Measurements from ENCODE around the gene TFB2M.

The TFB2M gene

GRCh38 chr1:246595146-246595545 is 29.1 kb upstream of the TFB2M start:
- no peak overlapping the region for H3K4me3 ChIP-seq (ENCODE audit: low read depth in 1 of 2, low read length in 2 of 2)
- DNase-seq (no peak), ATAC-seq (ENCODE audit: insufficient read depth, low read depth) (no peak)
- H3K27ac ChIP-seq (ENCODE audit: low read length): no peak overlapping the region
- H3K9me3 ChIP-seq (ENCODE audit: insufficient read depth, low read length, severe bottlenecking): peaks cover 2% of the 10 kb centered on the region
- H3K27me3 ChIP-seq (ENCODE audit: insufficient read depth, low read length, poor library complexity): no peaks in the 10 kb centered on the region
- TF ChIP-seq EZH2 (IDR thresholded peaks at IDR 0.05; ENCODE audit: borderline replicate concordance, low read depth, low read length, severe bottlenecking) (no peak), CTCF (IDR thresholded peaks at IDR 0.05; ENCODE audit: borderline replicate concordance, extremely low read depth, low read length, poor library complexity, severe bottlenecking) (no peak)
- peaks cover 28% of the 10 kb centered on the region for H3K36me3 ChIP-seq (ENCODE audit: insufficient read depth, low read length)
- peaks cover 27% of the 10 kb centered on the region for H3K79me2 ChIP-seq (ENCODE audit: insufficient read depth, low read length)
- H2AFZ ChIP-seq (ENCODE audit: low read depth, low read length): no peak overlapping the region
- H3K4me1 ChIP-seq (ENCODE audit: insufficient read depth, low read length): no peaks in the 10 kb centered on the region
- H3K4me2 ChIP-seq (ENCODE audit: insufficient read depth, low read length): no peak overlapping the region
- peaks cover 7% of the 10 kb centered on the region; the same call in 1 of the 2 replicates for H4K20me1 ChIP-seq (ENCODE audit: insufficient read depth, low read length)
- no peak overlapping the region for H3K9ac ChIP-seq (ENCODE audit: low read depth, low read length)

GRCh38 chr1:246592695-246593094 is 26.6 kb upstream of the TFB2M start:
- TF ChIP-seq CTCF (IDR thresholded peaks at IDR 0.05; ENCODE audit: borderline replicate concordance, extremely low read depth, low read length, poor library complexity, severe bottlenecking) (no peak), EZH2 (IDR thresholded peaks at IDR 0.05; ENCODE audit: borderline replicate concordance, low read depth, low read length, severe bottlenecking) (no peak)
- H3K9me3 ChIP-seq (ENCODE audit: insufficient read depth, low read length, severe bottlenecking): peaks cover 5% of the 10 kb centered on the region
- DNase-seq (no peak), ATAC-seq (ENCODE audit: insufficient read depth, low read depth) (no peak)
- peaks cover 4% of the 10 kb centered on the region; the same call in 1 of the 2 replicates for H4K20me1 ChIP-seq (ENCODE audit: insufficient read depth, low read length)
- H3K9ac ChIP-seq (ENCODE audit: low read depth, low read length): no peak overlapping the region
- no peaks in the 10 kb centered on the region for H3K4me1 ChIP-seq (ENCODE audit: insufficient read depth, low read length)
- H3K79me2 ChIP-seq (ENCODE audit: insufficient read depth, low read length): peaks cover 28% of the 10 kb centered on the region
- H3K27ac ChIP-seq (ENCODE audit: low read length): no peak overlapping the region
- H3K4me3 ChIP-seq (ENCODE audit: low read depth in 1 of 2, low read length in 2 of 2): no peak overlapping the region
- no peak overlapping the region for H2AFZ ChIP-seq (ENCODE audit: low read depth, low read length)
- H3K27me3 ChIP-seq (ENCODE audit: insufficient read depth, low read length, poor library complexity): no peaks in the 10 kb centered on the region
- H3K4me2 ChIP-seq (ENCODE audit: insufficient read depth, low read length): no peak overlapping the region
- H3K36me3 ChIP-seq (ENCODE audit: insufficient read depth, low read length): peaks cover 28% of the 10 kb centered on the region

- no peak overlapping the region for H3K4me3 ChIP-seq (ENCODE audit: low read depth in 1 of 2, low read length in 2 of 2)
- H3K27ac ChIP-seq (ENCODE audit: low read length): no peak overlapping the region
- no peak overlapping the region for H3K9ac ChIP-seq (ENCODE audit: low read depth, low read length)
- H3K36me3 ChIP-seq (ENCODE audit: insufficient read depth, low read length): peaks cover 28% of the 10 kb centered on the region
- no peaks in the 10 kb centered on the region for H3K4me1 ChIP-seq (ENCODE audit: insufficient read depth, low read length)
- no peak for TF ChIP-seq EZH2 (IDR thresholded peaks at IDR 0.05; ENCODE audit: borderline replicate concordance, low read depth, low read length, severe bottlenecking)
- TF ChIP-seq CTCF (IDR thresholded peaks at IDR 0.05; ENCODE audit: borderline replicate concordance, extremely low read depth, low read length, poor library complexity, severe bottlenecking): no peak
- no peak overlapping the region for H3K4me2 ChIP-seq (ENCODE audit: insufficient read depth, low read length)
- DNase-seq (no peak), ATAC-seq (ENCODE audit: insufficient read depth, low read depth) (no peak)
- no peaks in the 10 kb centered on the region for H3K27me3 ChIP-seq (ENCODE audit: insufficient read depth, low read length, poor library complexity)
- no peak overlapping the region for H2AFZ ChIP-seq (ENCODE audit: low read depth, low read length)
- peaks cover 35% of the 10 kb centered on the region for H3K79me2 ChIP-seq (ENCODE audit: insufficient read depth, low read length)
- H3K9me3 ChIP-seq (ENCODE audit: insufficient read depth, low read length, severe bottlenecking): peaks cover 5% of the 10 kb centered on the region
- H4K20me1 ChIP-seq (ENCODE audit: insufficient read depth, low read length): no peaks in the 10 kb centered on the region
These were observed 25.9 kb upstream of the TFB2M start for GRCh38 chr1:246591958-246592357.

- Histone ChIP-seq H4K20me1 (ENCODE audit: insufficient read depth, low read length) (no peaks in the 10 kb centered on the region), H3K9ac (ENCODE audit: low read depth, low read length) (no peak overlapping the region), H3K36me3 (ENCODE audit: insufficient read depth, low read length) (peaks cover 26% of the 10 kb centered on the region), H3K9me3 (ENCODE audit: insufficient read depth, low read length, severe bottlenecking) (peaks cover 5% of the 10 kb centered on the region), H3K27ac (ENCODE audit: low read length) (no peak overlapping the region), H3K4me1 (ENCODE audit: insufficient read depth, low read length) (no peaks in the 10 kb centered on the region), H3K79me2 (ENCODE audit: insufficient read depth, low read length) (peaks cover 34% of the 10 kb centered on the region), H3K27me3 (ENCODE audit: insufficient read depth, low read length, poor library complexity) (no peaks in the 10 kb centered on the region), H3K4me3 (ENCODE audit: low read depth in 1 of 2, low read length in 2 of 2) (no peak overlapping the region), H3K4me2 (ENCODE audit: insufficient read depth, low read length) (no peak overlapping the region), H2AFZ (ENCODE audit: low read depth, low read length) (no peak overlapping the region)
- no peak for DNase-seq
- TF ChIP-seq EZH2 (IDR thresholded peaks at IDR 0.05; ENCODE audit: borderline replicate concordance, low read depth, low read length, severe bottlenecking): no peak
- no peak for TF ChIP-seq CTCF (IDR thresholded peaks at IDR 0.05; ENCODE audit: borderline replicate concordance, extremely low read depth, low read length, poor library complexity, severe bottlenecking)
- no peak for ATAC-seq (ENCODE audit: insufficient read depth, low read depth)
These were observed 25.4 kb upstream of the TFB2M start for GRCh38 chr1:246591504-246591903.

Measured in DND-41 (cell line).